K562 (cell line): ENCODE data around the gene ZNF891. TPM values are rescaled to one million over a fixed set of nuclear protein-coding genes. Genes with fewer than 3 reads are reported as not detected.

Source experiments
- CSDE1 ChIP-seq, 2 experiments: fragments of 450-650 bp; IDR thresholded peaks; 2 replicates each; pipeline ENCODE4 v1.6.1; 2016; ENCODE audit warnings: mild to moderate bottlenecking in 1 of 2
- DDX20 ChIP-seq: fragments of 450-650 bp; IDR thresholded peaks from 2 replicates; pipeline ENCODE4 v1.6.1; 2016; ENCODE audit warnings: missing genetic modification characterization, low read depth, mild to moderate bottlenecking, missing compliant biosample characterization, moderate library complexity
- EP300 ChIP-seq: IDR thresholded peaks from 2 replicates; pipeline ENCODE4 v1.6.1; 2012; ENCODE audit warnings: low read length, improper control_type of control experiment
- RFX1 ChIP-seq: fragments of 450-650 bp; IDR thresholded peaks from 2 replicates; pipeline ENCODE4 v1.6.1; 2016; ENCODE audit warnings: mild to moderate bottlenecking, moderate library complexity
- SIN3B ChIP-seq: fragments of 450-650 bp; IDR thresholded peaks from 2 replicates; pipeline ENCODE4 v1.6.1; 2017; ENCODE audit warnings: low read depth, mild to moderate bottlenecking, moderate library complexity
- TRIM24 ChIP-seq, 2 experiments: fragments of 450-650 bp; IDR thresholded peaks; 2 replicates each; pipeline ENCODE4 v1.6.1; 2016
- ZFP30 ChIP-seq: fragments of 250-450 bp; sonication (Bioruptor Pico); IDR thresholded peaks from 2 replicates; pipeline ENCODE4 v1.8.0; 2022; ENCODE audit warnings: moderate library complexity, mild to moderate bottlenecking, inconsistent platforms, borderline replicate concordance
- ZNF274 ChIP-seq: IDR thresholded peaks from 2 replicates; pipeline ENCODE4 v1.6.1; 2011; ENCODE audit warnings: low read depth, mild to moderate bottlenecking, low read length, moderate library complexity, borderline replicate concordance
- ZNF324 ChIP-seq: fragments of 250-450 bp; sonication (Bioruptor Pico); IDR thresholded peaks from 2 replicates; pipeline ENCODE4 v1.4.0; 2020; ENCODE audit warnings: mild to moderate bottlenecking
- ZNF695 ChIP-seq: fragments of 450-650 bp; formaldehyde crosslinking; IDR thresholded peaks from 2 replicates; pipeline ENCODE4 v1.4.0; 2020; ENCODE audit warnings: mild to moderate bottlenecking, moderate library complexity
- ZNF785 ChIP-seq: fragments of 250-450 bp; sonication (Bioruptor Pico); IDR thresholded peaks from 2 replicates; pipeline ENCODE4 v1.4.0; 2020; ENCODE audit warnings: mild to moderate bottlenecking
- ZZZ3 ChIP-seq: fragments of 450-650 bp; IDR thresholded peaks from 2 replicates; pipeline ENCODE4 v1.6.1; 2016; ENCODE audit warnings: antibody characterized with exemption, mild to moderate bottlenecking, moderate library complexity
- polyA plus RNA-seq, 8 experiments: library from polyadenylated mRNA; depleted of rRNA in 4 of 8; stranded (reverse) in 5 of 8; unstranded in 3 of 8; fragments of >200 nt; fragmentation: Nextera tagmentation in 2 of 8; fragmentation: Illumina TruSeq in 1 of 8; extraction: Ambion mirVana in 2 of 8; extraction: Trizol in 1 of 8; gene quantifications; 2 replicates each; pipeline versions ENCODE4 v1.2.1 to v1.2.3, GENCODE V29; 2011 to 2014; ENCODE audit warnings: inconsistent platforms in 1 of 8, missing spikeins in 1 of 8
- total RNA-seq, 7 experiments: library from RNA; depleted of rRNA in 6 of 7; stranded (reverse); fragments of >200 nt in 6 of 7; fragmentation: Illumina TruSeq in 2 of 7; extraction: Trizol in 2 of 7; gene quantifications; 2 replicates each; pipeline versions ENCODE4 v1.2.1 to v1.2.3, GENCODE V29; 2011 to 2021; ENCODE audit warnings: low replicate concordance in 1 of 7
- TF ChIP-seq, protein P1 (sequence below), 3 experiments: IDR thresholded peaks in 2 of 3; conservative IDR thresholded peaks in 1 of 3; 2 replicates each; pipeline ENCODE4 v1.5.1; 2011 to 2012; ENCODE audit warnings: low read length in 3 of 3, mild to moderate bottlenecking in 3 of 3, control low read depth in 2 of 3, improper control_type of control experiment in 1 of 3, inconsistent platforms in 1 of 3, low read depth in 1 of 3, mixed read lengths in 1 of 3, moderate library complexity in 1 of 3; ENCODE audit not compliant: insufficient read depth in 2 of 3
- TF ChIP-seq, protein P2 (sequence below): fragments of 250-450 bp; sonication (Bioruptor Pico); IDR thresholded peaks from 2 replicates; pipeline ENCODE4 v1.4.0; 2020; ENCODE audit warnings: mild to moderate bottlenecking, moderate library complexity
- TF ChIP-seq, protein P3 (sequence below): fragments of 250-450 bp; sonication (Bioruptor Pico); IDR thresholded peaks from 2 replicates; pipeline ENCODE4 v1.4.0; 2020; ENCODE audit warnings: mild to moderate bottlenecking, moderate library complexity
- TF ChIP-seq, protein P4 (sequence below): fragments of 450-650 bp; IDR thresholded peaks from 2 replicates; pipeline ENCODE4 v1.6.1; 2016; ENCODE audit warnings: antibody characterized with exemption

ZNF891 gene
- total and polyA plus RNA-seq, 9 of the 15 experiments (the other 6 are each of a cell fraction or from before 2014, with no cell fraction given), result 0.41 to 2.0 (median 1.3) TPM

DNA sequence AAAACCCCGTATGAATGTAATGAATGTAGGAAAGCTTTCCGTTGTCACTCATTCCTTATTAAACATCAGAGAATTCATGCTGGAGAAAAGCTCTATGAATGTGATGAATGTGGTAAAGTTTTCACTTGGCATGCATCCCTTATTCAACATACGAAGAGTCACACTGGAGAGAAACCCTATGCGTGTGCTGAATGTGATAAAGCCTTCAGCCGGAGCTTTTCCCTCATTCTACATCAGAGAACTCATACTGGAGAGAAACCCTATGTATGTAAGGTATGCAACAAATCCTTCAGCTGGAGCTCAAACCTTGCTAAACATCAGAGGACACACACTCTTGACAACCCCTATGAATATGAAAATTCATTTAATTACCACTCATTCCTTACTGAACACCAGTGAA is 23.8 kb downstream of the ZNF891 start (continued):
- TF ChIP-seq, protein P1, sequence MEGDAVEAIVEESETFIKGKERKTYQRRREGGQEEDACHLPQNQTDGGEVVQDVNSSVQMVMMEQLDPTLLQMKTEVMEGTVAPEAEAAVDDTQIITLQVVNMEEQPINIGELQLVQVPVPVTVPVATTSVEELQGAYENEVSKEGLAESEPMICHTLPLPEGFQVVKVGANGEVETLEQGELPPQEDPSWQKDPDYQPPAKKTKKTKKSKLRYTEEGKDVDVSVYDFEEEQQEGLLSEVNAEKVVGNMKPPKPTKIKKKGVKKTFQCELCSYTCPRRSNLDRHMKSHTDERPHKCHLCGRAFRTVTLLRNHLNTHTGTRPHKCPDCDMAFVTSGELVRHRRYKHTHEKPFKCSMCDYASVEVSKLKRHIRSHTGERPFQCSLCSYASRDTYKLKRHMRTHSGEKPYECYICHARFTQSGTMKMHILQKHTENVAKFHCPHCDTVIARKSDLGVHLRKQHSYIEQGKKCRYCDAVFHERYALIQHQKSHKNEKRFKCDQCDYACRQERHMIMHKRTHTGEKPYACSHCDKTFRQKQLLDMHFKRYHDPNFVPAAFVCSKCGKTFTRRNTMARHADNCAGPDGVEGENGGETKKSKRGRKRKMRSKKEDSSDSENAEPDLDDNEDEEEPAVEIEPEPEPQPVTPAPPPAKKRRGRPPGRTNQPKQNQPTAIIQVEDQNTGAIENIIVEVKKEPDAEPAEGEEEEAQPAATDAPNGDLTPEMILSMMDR (IDR thresholded peaks at IDR 0.05 in 2 of 3, conservative IDR thresholded peaks at IDR 0.05 in 1 of 3; ENCODE audit: insufficient read depth in 2 of 3, low read depth in 1 of 3, low read length in 3 of 3), result no peak
- no peak for TF ChIP-seq ZNF785 (CRISPR knock-in tag)
- TF ChIP-seq TRIM24 (IDR thresholded peaks at IDR 0.05), result peak in 1 of 2 experiments; percentile 22; a peak in 1 of 4 replicates
- TF ChIP-seq DDX20 (tag), result no peak
- no peak for TF ChIP-seq ZZZ3
- TF ChIP-seq EP300, result no peak
- no peak for TF ChIP-seq CSDE1 (IDR thresholded peaks at IDR 0.05)
- no peak for TF ChIP-seq ZNF324 (CRISPR knock-in tag)
- no peak for TF ChIP-seq ZNF695 (CRISPR knock-in tag)
- TF ChIP-seq ZNF274, result peak; percentile 99
- TF ChIP-seq, protein P2, sequence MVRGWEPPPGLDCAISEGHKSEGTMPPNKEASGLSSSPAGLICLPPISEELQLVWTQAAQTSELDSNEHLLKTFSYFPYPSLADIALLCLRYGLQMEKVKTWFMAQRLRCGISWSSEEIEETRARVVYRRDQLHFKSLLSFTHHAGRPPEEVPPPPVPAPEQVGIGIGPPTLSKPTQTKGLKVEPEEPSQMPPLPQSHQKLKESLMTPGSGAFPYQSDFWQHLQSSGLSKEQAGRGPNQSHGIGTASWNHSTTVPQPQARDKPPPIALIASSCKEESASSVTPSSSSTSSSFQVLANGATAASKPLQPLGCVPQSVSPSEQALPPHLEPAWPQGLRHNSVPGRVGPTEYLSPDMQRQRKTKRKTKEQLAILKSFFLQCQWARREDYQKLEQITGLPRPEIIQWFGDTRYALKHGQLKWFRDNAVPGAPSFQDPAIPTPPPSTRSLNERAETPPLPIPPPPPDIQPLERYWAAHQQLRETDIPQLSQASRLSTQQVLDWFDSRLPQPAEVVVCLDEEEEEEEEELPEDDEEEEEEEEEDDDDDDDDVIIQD, result no peak
- no peak for TF ChIP-seq RFX1
- no peak for TF ChIP-seq ZFP30 (CRISPR knock-in tag)
- TF ChIP-seq SIN3B, result no peak
- TF ChIP-seq, protein P3, sequence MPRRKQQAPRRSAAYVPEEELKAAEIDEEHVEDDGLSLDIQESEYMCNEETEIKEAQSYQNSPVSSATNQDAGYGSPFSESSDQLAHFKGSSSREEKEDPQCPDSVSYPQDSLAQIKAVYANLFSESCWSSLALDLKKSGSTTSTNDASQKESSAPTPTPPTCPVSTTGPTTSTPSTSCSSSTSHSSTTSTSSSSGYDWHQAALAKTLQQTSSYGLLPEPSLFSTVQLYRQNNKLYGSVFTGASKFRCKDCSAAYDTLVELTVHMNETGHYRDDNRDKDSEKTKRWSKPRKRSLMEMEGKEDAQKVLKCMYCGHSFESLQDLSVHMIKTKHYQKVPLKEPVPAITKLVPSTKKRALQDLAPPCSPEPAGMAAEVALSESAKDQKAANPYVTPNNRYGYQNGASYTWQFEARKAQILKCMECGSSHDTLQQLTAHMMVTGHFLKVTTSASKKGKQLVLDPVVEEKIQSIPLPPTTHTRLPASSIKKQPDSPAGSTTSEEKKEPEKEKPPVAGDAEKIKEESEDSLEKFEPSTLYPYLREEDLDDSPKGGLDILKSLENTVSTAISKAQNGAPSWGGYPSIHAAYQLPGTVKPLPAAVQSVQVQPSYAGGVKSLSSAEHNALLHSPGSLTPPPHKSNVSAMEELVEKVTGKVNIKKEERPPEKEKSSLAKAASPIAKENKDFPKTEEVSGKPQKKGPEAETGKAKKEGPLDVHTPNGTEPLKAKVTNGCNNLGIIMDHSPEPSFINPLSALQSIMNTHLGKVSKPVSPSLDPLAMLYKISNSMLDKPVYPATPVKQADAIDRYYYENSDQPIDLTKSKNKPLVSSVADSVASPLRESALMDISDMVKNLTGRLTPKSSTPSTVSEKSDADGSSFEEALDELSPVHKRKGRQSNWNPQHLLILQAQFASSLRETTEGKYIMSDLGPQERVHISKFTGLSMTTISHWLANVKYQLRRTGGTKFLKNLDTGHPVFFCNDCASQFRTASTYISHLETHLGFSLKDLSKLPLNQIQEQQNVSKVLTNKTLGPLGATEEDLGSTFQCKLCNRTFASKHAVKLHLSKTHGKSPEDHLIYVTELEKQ, result no peak
- TF ChIP-seq, protein P4, sequence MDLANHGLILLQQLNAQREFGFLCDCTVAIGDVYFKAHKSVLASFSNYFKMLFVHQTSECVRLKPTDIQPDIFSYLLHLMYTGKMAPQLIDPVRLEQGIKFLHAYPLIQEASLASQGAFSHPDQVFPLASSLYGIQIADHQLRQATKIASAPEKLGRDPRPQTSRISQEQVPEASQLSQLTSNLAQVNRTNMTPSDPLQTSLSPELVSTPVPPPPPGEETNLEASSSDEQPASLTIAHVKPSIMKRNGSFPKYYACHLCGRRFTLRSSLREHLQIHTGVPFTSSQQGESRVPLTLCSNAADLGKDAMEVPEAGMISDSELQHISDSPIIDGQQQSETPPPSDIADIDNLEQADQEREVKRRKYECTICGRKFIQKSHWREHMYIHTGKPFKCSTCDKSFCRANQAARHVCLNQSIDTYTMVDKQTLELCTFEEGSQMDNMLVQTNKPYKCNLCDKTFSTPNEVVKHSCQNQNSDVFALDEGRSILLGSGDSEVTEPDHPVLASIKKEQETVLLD, result no peak
